ENCODE results near the gene P2RX3. TPM values are rescaled to one million over a fixed set of nuclear protein-coding genes. Genes with fewer than 3 reads are reported as not detected.

Gene P2RX3
- total and polyA plus RNA-seq, 2 experiments from 2014 or later = 0.15 to 0.35 TPM

DNA sequence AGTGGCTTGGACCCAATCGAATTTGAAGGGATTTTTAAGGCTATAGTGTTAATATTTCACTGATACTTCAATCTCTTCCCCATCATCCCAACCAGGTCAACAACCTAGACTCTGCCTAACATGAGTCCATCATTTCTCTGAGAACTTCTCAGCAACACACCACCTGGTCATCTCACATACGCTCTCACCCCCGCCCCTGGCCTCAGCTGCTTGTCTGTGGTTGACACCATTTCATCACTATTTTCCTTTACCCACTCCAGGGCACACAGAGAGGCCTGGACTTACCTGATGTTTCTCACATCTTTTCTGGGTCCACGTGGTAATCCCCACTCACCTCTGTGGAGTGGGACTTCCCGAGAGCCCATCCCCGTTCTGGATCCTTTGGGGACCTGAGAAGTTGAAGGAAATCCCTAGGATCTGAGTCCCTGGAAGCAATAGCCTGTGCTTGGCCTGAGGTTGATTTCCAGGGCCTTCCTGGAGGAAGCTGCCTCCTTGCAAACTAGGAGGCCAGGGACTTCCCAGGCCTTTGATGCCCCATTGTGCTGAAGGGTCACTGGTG is 3.2 kb downstream of the P2RX3 start:
- ATAC-seq = no peak
- Histone ChIP-seq H3K79me2 (replicated peaks; ENCODE audit: insufficient read depth) (0 out of 2 replicates have a peak, but pooled peaks cover 4% of the 10 kb centered on the region), H3K4me2 (no peak overlapping the region), H3K4me1 (ENCODE audit: insufficient read depth) (peaks cover 51% of the 10 kb centered on the region), H3K36me3 (ENCODE audit: insufficient read depth) (no peaks in the 10 kb centered on the region), H4K20me1 (replicated peaks; ENCODE audit: insufficient read depth) (no peaks in the 10 kb centered on the region), H3K27me3 (ENCODE audit: insufficient read depth) (peaks cover 8% of the 10 kb centered on the region; the same call in 1 of the 2 replicates), H3K27ac (ENCODE audit: low read depth) (no peak overlapping the region), H3F3A (replicated peaks; ENCODE audit: low read depth) (0 out of 2 replicates have a peak, but pooled peaks cover 3% of the 10 kb centered on the region), H3K9me2 (ENCODE audit: insufficient read depth) (no peaks in the 10 kb centered on the region), H2AFZ (no peak overlapping the region), H3K4me3 (no peak overlapping the region)
- Mint-ChIP-seq H3K36me3 (ENCODE audit: low read depth) (no peaks in the 10 kb centered on the region; the same call in 2 of the 3 replicates), H3K4me3 (no peak overlapping the region; the same call in 2 of the 3 replicates), H3K27ac (no peak overlapping the region), H3K27me3 (ENCODE audit: insufficient read depth, low read depth, poor library complexity) (peaks cover 16% of the 10 kb centered on the region), H3K9me3 (no peaks in the 10 kb centered on the region), H3K4me1 (peaks cover 59% of the 10 kb centered on the region)
- DNase-seq (ENCODE audit: low spot score) = no peak
- TF ChIP-seq, protein P1, sequence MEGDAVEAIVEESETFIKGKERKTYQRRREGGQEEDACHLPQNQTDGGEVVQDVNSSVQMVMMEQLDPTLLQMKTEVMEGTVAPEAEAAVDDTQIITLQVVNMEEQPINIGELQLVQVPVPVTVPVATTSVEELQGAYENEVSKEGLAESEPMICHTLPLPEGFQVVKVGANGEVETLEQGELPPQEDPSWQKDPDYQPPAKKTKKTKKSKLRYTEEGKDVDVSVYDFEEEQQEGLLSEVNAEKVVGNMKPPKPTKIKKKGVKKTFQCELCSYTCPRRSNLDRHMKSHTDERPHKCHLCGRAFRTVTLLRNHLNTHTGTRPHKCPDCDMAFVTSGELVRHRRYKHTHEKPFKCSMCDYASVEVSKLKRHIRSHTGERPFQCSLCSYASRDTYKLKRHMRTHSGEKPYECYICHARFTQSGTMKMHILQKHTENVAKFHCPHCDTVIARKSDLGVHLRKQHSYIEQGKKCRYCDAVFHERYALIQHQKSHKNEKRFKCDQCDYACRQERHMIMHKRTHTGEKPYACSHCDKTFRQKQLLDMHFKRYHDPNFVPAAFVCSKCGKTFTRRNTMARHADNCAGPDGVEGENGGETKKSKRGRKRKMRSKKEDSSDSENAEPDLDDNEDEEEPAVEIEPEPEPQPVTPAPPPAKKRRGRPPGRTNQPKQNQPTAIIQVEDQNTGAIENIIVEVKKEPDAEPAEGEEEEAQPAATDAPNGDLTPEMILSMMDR (conservative IDR thresholded peaks at IDR 0.05; ENCODE audit: low read depth in 2 of 2) = no peak
- TF ChIP-seq, protein P2, sequence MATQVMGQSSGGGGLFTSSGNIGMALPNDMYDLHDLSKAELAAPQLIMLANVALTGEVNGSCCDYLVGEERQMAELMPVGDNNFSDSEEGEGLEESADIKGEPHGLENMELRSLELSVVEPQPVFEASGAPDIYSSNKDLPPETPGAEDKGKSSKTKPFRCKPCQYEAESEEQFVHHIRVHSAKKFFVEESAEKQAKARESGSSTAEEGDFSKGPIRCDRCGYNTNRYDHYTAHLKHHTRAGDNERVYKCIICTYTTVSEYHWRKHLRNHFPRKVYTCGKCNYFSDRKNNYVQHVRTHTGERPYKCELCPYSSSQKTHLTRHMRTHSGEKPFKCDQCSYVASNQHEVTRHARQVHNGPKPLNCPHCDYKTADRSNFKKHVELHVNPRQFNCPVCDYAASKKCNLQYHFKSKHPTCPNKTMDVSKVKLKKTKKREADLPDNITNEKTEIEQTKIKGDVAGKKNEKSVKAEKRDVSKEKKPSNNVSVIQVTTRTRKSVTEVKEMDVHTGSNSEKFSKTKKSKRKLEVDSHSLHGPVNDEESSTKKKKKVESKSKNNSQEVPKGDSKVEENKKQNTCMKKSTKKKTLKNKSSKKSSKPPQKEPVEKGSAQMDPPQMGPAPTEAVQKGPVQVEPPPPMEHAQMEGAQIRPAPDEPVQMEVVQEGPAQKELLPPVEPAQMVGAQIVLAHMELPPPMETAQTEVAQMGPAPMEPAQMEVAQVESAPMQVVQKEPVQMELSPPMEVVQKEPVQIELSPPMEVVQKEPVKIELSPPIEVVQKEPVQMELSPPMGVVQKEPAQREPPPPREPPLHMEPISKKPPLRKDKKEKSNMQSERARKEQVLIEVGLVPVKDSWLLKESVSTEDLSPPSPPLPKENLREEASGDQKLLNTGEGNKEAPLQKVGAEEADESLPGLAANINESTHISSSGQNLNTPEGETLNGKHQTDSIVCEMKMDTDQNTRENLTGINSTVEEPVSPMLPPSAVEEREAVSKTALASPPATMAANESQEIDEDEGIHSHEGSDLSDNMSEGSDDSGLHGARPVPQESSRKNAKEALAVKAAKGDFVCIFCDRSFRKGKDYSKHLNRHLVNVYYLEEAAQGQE (IDR thresholded peaks at IDR 0.05; ENCODE audit: unreplicated experiment) = no peak
- no peak for TF ChIP-seq STAT1 (IDR thresholded peaks at IDR 0.05; ENCODE audit: unreplicated experiment)
- no peak for TF ChIP-seq CREB1 (CRISPR knock-in tag; IDR thresholded peaks at IDR 0.05; ENCODE audit: low read depth)
- TF ChIP-seq NANOG (IDR thresholded peaks at IDR 0.05; ENCODE audit: borderline replicate concordance) = no peak
- TF ChIP-seq, protein P3, sequence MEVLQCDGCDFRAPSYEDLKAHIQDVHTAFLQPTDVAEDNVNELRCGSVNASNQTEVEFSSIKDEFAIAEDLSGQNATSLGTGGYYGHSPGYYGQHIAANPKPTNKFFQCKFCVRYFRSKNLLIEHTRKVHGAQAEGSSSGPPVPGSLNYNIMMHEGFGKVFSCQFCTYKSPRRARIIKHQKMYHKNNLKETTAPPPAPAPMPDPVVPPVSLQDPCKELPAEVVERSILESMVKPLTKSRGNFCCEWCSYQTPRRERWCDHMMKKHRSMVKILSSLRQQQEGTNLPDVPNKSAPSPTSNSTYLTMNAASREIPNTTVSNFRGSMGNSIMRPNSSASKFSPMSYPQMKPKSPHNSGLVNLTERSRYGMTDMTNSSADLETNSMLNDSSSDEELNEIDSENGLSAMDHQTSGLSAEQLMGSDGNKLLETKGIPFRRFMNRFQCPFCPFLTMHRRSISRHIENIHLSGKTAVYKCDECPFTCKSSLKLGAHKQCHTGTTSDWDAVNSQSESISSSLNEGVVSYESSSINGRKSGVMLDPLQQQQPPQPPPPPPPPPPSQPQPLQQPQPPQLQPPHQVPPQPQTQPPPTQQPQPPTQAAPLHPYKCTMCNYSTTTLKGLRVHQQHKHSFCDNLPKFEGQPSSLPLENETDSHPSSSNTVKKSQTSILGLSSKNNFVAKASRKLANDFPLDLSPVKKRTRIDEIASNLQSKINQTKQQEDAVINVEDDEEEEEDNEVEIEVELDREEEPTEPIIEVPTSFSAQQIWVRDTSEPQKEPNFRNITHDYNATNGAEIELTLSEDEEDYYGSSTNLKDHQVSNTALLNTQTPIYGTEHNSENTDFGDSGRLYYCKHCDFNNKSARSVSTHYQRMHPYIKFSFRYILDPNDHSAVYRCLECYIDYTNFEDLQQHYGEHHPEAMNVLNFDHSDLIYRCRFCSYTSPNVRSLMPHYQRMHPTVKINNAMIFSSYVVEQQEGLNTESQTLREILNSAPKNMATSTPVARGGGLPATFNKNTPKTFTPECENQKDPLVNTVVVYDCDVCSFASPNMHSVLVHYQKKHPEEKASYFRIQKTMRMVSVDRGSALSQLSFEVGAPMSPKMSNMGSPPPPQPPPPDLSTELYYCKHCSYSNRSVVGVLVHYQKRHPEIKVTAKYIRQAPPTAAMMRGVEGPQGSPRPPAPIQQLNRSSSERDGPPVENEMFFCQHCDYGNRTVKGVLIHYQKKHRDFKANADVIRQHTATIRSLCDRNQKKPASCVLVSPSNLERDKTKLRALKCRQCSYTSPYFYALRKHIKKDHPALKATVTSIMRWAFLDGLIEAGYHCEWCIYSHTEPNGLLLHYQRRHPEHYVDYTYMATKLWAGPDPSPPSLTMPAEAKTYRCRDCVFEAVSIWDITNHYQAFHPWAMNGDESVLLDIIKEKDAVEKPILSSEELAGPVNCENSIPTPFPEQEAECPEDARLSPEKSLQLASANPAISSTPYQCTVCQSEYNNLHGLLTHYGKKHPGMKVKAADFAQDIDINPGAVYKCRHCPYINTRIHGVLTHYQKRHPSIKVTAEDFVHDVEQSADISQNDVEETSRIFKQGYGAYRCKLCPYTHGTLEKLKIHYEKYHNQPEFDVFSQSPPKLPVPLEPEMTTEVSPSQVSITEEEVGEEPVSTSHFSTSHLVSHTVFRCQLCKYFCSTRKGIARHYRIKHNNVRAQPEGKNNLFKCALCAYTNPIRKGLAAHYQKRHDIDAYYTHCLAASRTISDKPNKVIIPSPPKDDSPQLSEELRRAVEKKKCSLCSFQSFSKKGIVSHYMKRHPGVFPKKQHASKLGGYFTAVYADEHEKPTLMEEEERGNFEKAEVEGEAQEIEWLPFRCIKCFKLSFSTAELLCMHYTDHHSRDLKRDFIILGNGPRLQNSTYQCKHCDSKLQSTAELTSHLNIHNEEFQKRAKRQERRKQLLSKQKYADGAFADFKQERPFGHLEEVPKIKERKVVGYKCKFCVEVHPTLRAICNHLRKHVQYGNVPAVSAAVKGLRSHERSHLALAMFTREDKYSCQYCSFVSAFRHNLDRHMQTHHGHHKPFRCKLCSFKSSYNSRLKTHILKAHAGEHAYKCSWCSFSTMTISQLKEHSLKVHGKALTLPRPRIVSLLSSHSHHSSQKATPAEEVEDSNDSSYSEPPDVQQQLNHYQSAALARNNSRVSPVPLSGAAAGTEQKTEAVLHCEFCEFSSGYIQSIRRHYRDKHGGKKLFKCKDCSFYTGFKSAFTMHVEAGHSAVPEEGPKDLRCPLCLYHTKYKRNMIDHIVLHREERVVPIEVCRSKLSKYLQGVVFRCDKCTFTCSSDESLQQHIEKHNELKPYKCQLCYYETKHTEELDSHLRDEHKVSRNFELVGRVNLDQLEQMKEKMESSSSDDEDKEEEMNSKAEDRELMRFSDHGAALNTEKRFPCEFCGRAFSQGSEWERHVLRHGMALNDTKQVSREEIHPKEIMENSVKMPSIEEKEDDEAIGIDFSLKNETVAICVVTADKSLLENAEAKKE (CRISPR knock-in tag; IDR thresholded peaks at IDR 0.05) = no peak
- TF ChIP-seq ZNF331 (CRISPR knock-in tag; IDR thresholded peaks at IDR 0.05; ENCODE audit: low read depth) = no peak
- TF ChIP-seq POLR2AphosphoS5 (IDR thresholded peaks at IDR 0.05; ENCODE audit: low read depth) = no peak
- TF ChIP-seq, protein P4, sequence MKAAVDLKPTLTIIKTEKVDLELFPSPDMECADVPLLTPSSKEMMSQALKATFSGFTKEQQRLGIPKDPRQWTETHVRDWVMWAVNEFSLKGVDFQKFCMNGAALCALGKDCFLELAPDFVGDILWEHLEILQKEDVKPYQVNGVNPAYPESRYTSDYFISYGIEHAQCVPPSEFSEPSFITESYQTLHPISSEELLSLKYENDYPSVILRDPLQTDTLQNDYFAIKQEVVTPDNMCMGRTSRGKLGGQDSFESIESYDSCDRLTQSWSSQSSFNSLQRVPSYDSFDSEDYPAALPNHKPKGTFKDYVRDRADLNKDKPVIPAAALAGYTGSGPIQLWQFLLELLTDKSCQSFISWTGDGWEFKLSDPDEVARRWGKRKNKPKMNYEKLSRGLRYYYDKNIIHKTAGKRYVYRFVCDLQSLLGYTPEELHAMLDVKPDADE (IDR thresholded peaks at IDR 0.05) = no peak
- no peak for TF ChIP-seq ZNF114 (CRISPR knock-in tag; IDR thresholded peaks at IDR 0.05)
- no peak for TF ChIP-seq EZH2 (IDR thresholded peaks at IDR 0.05; ENCODE audit: low read depth, unreplicated experiment)
